ENCODE measurements around the gene SCN1B.

SCN1B gene

DNA sequence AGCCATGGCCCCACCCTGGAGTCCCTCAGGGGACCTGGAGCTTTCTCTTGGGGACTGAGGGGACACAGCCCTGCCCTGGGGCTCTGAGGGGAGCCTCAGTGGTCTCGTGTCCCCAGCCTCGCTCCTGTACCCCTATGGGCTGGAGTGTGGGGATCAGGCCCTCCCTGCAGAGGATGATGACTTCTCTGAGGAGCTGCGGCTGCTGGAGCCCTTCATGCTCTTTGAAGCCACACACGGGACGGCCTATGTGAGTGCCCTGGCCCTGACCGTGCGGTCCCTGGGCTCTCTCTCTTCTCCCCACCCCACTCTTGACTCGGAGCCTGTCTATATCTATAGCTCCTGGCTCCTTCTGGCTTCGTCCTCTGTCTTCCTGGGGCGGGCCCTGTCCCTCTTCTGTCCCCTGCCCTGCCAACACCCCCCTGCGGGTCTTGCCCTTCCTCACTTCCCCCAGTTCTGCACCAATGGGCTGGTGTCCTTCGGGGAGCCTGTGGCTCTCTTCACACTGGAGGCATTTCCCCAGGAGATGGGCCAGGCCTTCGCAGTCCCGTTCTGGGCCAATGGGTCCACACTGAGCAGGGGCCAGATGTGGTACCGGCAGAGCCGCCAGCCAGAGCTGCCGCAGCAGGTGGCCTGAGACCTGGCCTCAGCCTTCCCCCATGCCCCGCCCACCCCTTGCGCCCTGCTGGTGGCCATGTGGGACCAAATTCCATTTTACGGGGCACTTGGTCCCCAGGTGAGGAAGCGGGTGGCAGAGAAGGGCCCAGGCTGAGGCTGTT lies 44.3 kb downstream of the SCN1B start:
- DNase-seq (ENCODE audit: low read depth in 2 of 2): no peak

GRCh38 chr19:35075202-35076025 lies 45.1 kb downstream of the SCN1B start:
- no peak for DNase-seq (ENCODE audit: low read depth in 2 of 2)

GRCh38 chr19:35076026-35076370 lies 45.7 kb downstream of the SCN1B start:
- DNase-seq (ENCODE audit: low read depth in 2 of 2): no peak

DNA sequence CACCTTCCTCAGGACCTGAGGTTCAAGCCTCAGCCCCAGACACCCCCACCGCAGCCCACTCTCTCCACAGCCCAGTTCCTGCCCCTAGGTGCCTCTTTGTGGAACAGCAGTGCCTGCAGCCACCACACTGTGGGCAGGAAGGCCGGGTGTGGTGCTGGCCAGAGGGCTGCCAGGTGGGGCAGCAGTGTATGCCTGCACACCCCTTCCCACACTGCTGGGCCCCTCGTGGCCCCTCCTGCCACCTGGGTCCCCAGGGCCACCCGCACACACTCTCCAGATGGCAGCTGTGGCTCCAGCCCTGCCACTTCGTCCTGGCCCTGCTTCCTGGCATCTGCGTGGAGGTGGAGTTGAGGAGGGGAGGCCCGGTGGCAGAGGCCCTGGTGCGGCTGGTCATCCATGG lies 46.4 kb downstream of the SCN1B start:
- DNase-seq (ENCODE audit: low read depth in 2 of 2): no peak

- DNase-seq (ENCODE audit: low read depth in 2 of 2): no peak
These were observed 47.3 kb downstream of the SCN1B start for GRCh38 chr19:35077411-35078223.

GRCh38 chr19:35079826-35080225 lies 49.6 kb downstream of the SCN1B start:
- DNase-seq (ENCODE audit: low read depth in 2 of 2): no peak

DNA sequence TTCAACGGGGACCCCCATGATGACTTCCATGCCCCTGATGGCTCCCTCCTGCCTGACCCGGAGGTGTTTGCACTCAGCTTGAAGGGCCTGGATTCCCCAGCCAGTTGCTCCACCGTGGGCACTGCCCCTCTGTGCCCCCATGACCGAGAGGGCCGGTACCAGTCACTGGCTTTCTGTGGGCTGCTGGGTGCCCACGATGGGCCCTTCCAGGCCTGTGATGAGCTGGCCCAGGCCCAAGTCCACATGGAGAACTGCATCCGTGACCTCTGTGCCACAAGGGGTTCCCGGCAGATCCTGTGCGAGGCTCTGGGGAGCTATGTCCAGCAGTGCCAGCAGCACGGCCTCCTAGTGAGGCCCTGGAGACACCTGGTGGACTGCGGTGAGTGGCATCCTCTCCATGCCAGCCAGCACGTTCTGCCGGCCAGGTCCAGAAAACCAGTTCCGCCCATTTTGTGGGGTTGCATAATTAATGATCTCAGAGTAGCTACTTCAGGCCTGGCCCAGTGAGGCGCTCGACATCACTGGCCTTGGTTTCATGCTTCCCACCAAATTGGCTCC lies 50.4 kb downstream of the SCN1B start:
- no peak for DNase-seq (ENCODE audit: low read depth in 2 of 2)

GRCh38 chr19:35081201-35081600 lies 50.9 kb downstream of the SCN1B start:
- DNase-seq (ENCODE audit: low read depth in 2 of 2): no peak

DNA sequence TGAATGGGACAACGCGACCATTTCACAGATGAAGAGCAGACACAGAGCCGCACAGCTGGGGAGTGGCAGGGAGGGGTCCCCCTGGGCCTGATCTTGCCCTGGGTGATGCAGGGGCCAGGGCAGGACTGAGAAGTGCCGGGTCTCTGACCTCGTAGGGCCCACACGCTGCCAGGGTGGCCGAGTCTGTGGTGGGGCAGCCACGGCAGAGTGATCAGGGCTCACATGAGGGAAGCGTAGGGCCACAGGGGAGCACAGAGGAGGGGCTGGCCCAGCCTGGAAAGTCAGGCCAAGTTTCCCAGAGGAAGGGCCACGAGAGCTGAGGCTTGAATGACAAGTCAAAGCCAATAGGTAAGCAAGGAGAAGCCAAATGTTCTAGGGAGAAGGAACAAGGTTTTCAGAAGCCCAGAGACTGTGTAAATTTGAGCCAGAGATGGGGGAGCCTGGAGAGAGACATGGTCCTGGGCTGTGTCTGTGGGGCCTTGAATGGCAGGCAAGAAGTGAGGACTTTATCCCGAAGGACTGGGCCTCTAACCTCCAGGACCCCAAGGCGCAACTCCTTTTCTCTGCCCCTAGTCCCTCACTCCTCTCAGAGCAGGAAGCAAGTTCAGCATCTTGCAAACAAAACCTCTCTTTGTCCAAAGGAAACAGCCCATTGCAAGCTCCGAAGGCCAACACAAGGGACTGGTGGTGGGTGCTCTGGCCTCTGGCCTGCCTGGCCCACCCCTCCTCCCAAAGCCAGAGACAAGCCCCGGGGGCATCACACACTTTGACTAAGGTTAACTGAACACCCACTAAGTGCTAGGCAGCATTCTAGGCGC lies 53.6 kb downstream of the SCN1B start:
- DNase-seq (ENCODE audit: low read depth in 2 of 2): no peak

DNA sequence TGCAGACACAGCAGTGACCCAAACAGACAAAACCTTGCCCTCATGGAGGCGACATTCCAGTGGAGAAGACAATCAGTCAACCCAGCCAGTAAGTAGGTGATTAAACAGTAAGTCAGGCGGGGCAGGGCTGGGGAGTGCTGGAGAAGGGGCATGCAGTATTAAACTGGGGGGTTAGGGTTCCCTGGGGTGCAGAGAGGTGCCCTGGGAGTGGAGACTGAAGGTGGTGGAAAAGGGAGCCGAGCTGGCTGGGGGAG lies 54.2 kb downstream of the SCN1B start:
- no peak for DNase-seq (ENCODE audit: low read depth in 2 of 2)

- no peak for DNase-seq (ENCODE audit: low read depth in 2 of 2)
These were observed 55.7 kb downstream of the SCN1B start for GRCh38 chr19:35085947-35086346.

GRCh38 chr19:35086455-35086854 lies 56.2 kb downstream of the SCN1B start:
- no peak for DNase-seq (ENCODE audit: low read depth in 2 of 2)

DNA sequence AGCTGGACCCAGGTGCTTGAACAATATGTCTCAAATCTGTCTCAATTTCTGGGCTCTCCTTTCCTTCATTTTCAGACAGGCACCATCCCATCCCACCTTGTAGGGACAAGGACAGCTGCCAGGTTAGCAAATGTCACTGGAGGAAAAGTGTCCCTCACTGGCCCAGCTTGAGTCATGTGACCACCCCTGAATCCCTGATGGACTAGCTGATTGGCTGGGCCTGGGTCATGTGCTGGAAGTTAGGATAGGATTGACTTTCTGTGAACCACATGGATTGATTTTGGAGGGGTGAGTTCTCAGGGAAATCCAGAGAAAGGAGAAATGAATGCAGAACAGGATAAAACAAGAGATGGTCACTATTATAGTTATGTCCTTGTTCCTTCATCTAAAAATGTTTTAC lies 57.1 kb downstream of the SCN1B start:
- no peak for DNase-seq (ENCODE audit: low read depth in 2 of 2)

DNA sequence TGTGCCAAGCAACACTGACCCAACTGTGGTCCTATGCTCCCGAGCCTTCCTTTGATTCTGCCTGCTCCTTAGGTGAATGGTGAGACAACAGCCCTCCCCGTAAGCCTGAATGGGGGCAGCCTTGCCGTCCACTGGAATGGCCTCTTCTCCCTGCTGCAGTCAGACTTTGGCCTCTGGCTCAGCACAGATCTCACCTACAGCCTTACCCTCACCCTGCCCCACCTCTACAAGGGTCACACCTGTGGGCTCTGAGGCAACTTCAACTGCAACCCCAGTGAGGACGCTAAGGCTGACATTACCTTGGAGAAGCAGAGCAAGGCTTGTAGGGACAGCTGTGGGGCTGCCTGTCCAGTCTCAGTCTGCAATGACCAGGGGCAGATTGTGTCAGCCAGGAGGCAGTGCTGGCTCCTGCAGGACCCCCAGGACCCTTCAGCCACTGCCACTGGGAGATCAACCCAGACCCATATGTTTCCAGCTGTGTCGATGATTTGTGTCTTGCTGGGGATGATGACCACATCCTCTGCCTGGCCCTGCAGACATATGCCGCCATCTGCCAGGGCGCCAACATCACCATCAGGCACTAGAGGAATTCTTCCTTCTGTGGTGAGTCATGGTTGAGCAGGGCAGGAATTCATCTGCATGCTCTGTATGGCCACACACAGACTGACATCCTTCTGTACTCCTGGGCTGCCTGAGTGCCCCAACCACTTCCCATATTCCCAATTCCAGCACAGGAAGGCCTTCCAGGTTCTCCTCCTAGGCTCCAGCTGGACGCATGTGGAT lies 58.1 kb downstream of the SCN1B start:
- peak; percentile 50 to 53 for DNase-seq (ENCODE audit: low read depth in 2 of 2)

DNA sequence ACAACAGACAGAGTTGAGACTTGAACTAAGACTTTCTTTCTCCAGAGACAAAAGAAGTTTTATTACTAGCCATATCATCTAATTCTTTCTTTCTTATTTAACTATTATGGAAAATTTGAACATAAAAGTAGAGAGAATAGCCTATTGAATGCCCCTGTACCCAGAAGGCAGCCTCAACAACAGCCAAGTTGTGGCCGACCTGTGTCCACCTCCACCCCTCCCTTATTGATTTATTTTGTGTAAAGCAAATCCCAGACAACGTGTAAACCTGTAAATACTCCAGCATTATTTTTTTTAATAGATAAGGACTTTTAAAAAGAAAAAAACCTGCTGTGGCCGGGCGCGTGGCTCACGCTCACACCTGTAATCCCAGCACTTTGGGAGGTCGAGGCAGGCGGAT lies 59.3 kb downstream of the SCN1B start:
- DNase-seq (ENCODE audit: low read depth in 2 of 2): no peak

All from fibroblast of skin of left biceps (primary cell).